Right atrium auricular region (tissue), 2 donors: ENCODE data around the gene MAN1C1. TPM values are rescaled to one million over a fixed set of nuclear protein-coding genes. Genes with fewer than 3 reads are reported as not detected.

ENCODE experiments used
- DNase-seq: peaks from one replicate; pipeline ENCODE4 v3.0.0-alpha.2; 2019; ENCODE audit warnings: low spot score
- H3K27ac ChIP-seq, 2 donors: fragments of 200-600 bp; sonication (generic); 1 replicate in 1 of 2; 2 replicates in 1 of 2; pipeline ENCODE4 v1.5.1; 2016 to 2019
- H3K27me3 ChIP-seq, 2 donors: fragments of 200-600 bp; sonication (generic); one replicate each; pipeline versions ENCODE4 v1.5.1 to v1.6.0; 2017 to 2019
- H3K36me3 ChIP-seq: fragments of 200-600 bp; sonication (generic); one replicate; pipeline ENCODE4 v1.5.1; 2016
- H3K4me1 ChIP-seq, 2 donors: fragments of 200-600 bp; sonication (generic); one replicate each; pipeline versions ENCODE4 v1.5.1 to v1.6.0; 2017 to 2019
- H3K4me3 ChIP-seq, 2 donors: fragments of 200-600 bp; sonication (generic); 1 replicate in 1 of 2; 2 replicates in 1 of 2; pipeline ENCODE4 v1.5.1; 2017 to 2019; ENCODE audit warnings: mild to moderate bottlenecking in 1 of 2, moderate library complexity in 1 of 2
- H3K9me3 ChIP-seq, 2 donors: fragments of 200-600 bp; sonication (generic); one replicate each; pipeline ENCODE4 v1.5.1; 2019
- total RNA-seq, 2 donors: library from RNA; depleted of rRNA; stranded (reverse); fragments of >200 nt; gene quantifications; one replicate each; pipeline ENCODE4 v1.1.0, GENCODE V29; 2016
- TF ChIP-seq, protein P1 (sequence below), 2 donors: fragments of 200-600 bp; sonication (generic); IDR thresholded peaks; one replicate each; pipeline ENCODE4 v1.5.1; 2019; ENCODE audit warnings: antibody characterized with exemption in 2 of 2

Gene MAN1C1
- total RNA-seq, 2 donors from 2014 or later = 9.4 to 13.6 TPM

DNA sequence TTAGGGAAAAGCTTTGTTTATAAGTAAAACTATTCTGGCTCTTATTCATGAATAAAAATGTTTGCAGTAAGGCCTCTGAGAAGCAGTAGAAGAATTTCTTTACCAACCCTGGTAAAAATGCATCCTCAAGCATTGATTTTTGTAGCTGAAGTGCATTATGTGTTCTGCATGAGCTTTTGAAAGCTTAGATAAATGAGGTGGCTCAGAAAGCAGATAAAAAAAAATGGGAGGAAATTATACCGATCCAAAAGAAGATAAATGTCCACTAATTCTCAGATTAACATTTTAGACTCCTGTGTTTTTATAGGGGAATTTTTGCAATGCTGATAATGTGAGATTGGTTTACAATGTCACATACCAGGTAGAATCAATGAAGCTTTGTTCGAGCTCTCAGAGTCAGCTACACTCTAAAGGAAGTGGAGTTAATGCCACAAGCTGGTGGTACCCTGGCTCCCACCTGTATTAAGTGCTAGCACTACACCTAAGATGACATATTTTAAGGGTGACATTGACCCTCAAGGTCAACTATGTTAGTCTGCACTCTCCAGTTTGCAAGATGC is 97.9 kb downstream of the MAN1C1 start:
- Histone ChIP-seq H3K27me3 (no peaks in the 10 kb centered on the region), H3K27ac (no peak overlapping the region), H3K36me3 (no peaks in the 10 kb centered on the region), H3K9me3 (no peaks in the 10 kb centered on the region), H3K4me1 (no peaks in the 10 kb centered on the region), H3K4me3 (no peak overlapping the region)
- TF ChIP-seq, protein P1, sequence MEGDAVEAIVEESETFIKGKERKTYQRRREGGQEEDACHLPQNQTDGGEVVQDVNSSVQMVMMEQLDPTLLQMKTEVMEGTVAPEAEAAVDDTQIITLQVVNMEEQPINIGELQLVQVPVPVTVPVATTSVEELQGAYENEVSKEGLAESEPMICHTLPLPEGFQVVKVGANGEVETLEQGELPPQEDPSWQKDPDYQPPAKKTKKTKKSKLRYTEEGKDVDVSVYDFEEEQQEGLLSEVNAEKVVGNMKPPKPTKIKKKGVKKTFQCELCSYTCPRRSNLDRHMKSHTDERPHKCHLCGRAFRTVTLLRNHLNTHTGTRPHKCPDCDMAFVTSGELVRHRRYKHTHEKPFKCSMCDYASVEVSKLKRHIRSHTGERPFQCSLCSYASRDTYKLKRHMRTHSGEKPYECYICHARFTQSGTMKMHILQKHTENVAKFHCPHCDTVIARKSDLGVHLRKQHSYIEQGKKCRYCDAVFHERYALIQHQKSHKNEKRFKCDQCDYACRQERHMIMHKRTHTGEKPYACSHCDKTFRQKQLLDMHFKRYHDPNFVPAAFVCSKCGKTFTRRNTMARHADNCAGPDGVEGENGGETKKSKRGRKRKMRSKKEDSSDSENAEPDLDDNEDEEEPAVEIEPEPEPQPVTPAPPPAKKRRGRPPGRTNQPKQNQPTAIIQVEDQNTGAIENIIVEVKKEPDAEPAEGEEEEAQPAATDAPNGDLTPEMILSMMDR (IDR thresholded peaks at IDR 0.05) = no peak
- DNase-seq = no peak

- DNase-seq = no peak
- Histone ChIP-seq H3K27me3 (no peaks in the 10 kb centered on the region), H3K9me3 (no peaks in the 10 kb centered on the region), H3K4me1 (no peaks in the 10 kb centered on the region), H3K36me3 (no peaks in the 10 kb centered on the region), H3K4me3 (no peak overlapping the region), H3K27ac (no peak overlapping the region)
- TF ChIP-seq, protein P1 (IDR thresholded peaks at IDR 0.05) = no peak
These were observed 99.3 kb downstream of the MAN1C1 start for GRCh38 chr1:25715888-25716287.

DNA sequence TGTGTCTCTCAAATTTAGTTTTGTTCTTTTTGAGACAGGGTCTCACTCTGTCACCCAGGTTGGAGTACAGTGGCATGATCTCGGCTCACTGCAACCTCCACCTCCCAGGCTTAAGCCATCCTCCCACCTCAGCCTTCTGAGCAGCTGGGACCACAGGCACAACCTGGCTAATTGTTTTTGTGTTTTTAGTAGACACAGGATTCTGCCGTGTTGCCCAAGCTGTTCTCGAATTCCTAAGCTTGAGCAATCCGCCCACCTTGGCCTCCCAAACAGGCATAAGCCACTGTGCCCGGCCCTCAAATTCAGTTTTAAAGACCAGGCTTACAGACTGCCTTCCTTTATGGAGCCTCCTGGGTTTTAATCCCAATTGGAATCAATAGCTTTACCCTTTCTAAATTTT is 99.7 kb downstream of the MAN1C1 start:
- DNase-seq = no peak
- no peaks in the 10 kb centered on the region for H3K27me3 ChIP-seq
- TF ChIP-seq, protein P1 (IDR thresholded peaks at IDR 0.05) = no peak
- H3K9me3 ChIP-seq = no peaks in the 10 kb centered on the region
- H3K36me3 ChIP-seq = no peaks in the 10 kb centered on the region
- H3K4me3 ChIP-seq = no peak overlapping the region
- no peak overlapping the region for H3K27ac ChIP-seq
- no peaks in the 10 kb centered on the region for H3K4me1 ChIP-seq

DNA sequence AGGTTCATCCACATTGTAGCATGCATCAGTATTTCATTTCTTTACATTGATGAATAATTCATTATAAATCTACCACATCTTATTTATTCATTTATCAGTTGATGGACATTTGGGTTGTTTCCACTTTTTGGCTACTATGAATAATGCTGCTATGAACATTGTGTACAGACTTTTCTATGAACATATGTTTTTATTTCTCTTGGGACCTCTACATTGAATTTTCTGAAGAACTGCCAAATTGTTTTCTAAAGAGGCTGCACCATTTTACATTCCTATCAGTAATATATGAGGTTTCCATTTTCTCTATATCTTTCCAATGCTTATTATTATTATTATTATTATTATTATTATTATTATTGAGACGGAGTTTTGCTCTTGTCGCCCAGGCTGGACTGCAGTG is 102.1 kb downstream of the MAN1C1 start:
- Histone ChIP-seq H3K9me3 (no peaks in the 10 kb centered on the region), H3K27me3 (no peaks in the 10 kb centered on the region), H3K4me3 (no peak overlapping the region), H3K36me3 (no peaks in the 10 kb centered on the region), H3K4me1 (no peaks in the 10 kb centered on the region), H3K27ac (no peak overlapping the region)
- TF ChIP-seq, protein P1 (IDR thresholded peaks at IDR 0.05) = no peak
- DNase-seq = no peak

DNA sequence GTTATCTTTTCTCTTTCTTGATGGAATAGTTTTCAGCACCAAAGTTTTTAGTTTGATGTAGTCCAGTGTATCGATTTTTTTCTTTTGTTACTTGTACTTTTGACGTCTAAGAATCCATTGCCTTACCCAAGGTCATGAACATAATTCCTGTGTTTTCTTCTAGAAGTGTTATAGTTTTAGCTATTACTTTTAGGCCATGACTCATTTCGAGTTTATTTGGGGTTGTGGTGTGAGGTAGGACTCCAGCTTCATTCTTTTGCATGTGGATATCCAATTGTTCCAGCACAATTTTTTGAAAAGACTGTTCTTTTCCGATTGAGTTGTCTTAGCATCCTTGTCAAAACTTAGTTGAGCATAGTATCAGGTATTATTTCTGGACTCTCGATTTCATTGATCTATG is 104.0 kb downstream of the MAN1C1 start:
- Histone ChIP-seq H3K4me1 (no peaks in the 10 kb centered on the region), H3K27ac (no peak overlapping the region), H3K4me3 (no peak overlapping the region), H3K9me3 (no peaks in the 10 kb centered on the region), H3K27me3 (no peaks in the 10 kb centered on the region), H3K36me3 (no peaks in the 10 kb centered on the region)
- DNase-seq = no peak
- TF ChIP-seq, protein P1 (IDR thresholded peaks at IDR 0.05) = no peak

DNA sequence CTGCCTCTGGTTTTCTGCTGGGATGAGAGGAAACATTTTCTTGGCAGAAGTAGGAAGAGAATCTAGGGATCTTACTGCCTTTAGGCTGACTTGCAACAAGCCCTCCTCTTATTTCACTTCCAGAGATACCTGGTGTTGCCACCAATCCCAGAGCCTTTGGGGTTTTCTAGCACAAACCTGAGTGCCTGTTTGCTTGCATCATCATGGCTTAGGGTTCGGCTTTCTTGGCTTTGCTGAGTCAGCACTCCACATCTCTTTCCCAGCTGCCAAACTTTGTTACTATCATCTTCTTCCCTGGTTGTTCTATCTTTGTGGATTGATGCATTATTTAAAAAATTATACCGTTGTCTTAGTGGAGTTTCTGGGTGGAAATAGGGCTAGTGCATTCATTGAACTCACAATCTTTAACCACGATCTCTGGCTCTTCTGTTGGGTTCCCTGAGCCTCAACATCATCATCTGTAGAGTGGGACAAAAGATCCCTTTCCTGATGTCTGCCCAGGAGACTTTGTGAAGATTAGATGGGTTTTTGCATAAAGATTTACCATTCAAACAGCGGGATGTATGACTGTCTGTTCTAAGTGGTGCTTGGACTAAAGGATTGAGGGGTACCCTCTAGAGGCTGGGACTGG is 106.8 kb downstream of the MAN1C1 start:
- Histone ChIP-seq H3K27me3 (no peaks in the 10 kb centered on the region), H3K4me3 (no peak overlapping the region), H3K4me1 (peaks cover 0 to 14% of the 10 kb centered on the region in 2 donors), H3K36me3 (no peaks in the 10 kb centered on the region), H3K27ac (no peak overlapping the region), H3K9me3 (no peaks in the 10 kb centered on the region)
- no peak for DNase-seq
- TF ChIP-seq, protein P1 (IDR thresholded peaks at IDR 0.05) = no peak
